ENCODE data around the gene IFNL3. TPM values are rescaled to one million over a fixed set of nuclear protein-coding genes. Genes with fewer than 3 reads are reported as not detected.

The IFNL3 gene
- total and polyA plus RNA-seq, 2 of the 13 experiments (the other 11 are each of a cell fraction or from before 2014, with no cell fraction given) = not detected

GRCh38 chr19:39276740-39277139 is 31.9 kb upstream of the IFNL3 start:
- no peak overlapping the region for H2AFZ ChIP-seq (ENCODE audit: low read length)
- POLR2A ChIA-PET = no interaction called here
- no peak for TF ChIP-seq STAT6 (CRISPR knock-in tag; IDR thresholded peaks at IDR 0.05; ENCODE audit: borderline replicate concordance)
- no peak for TF ChIP-seq SIX4 (CRISPR knock-in tag; IDR thresholded peaks at IDR 0.05)
- no peak for TF ChIP-seq BCL3 (CRISPR knock-in tag; IDR thresholded peaks at IDR 0.05)
- no peak for TF ChIP-seq MLXIP (CRISPR knock-in tag; IDR thresholded peaks at IDR 0.05; ENCODE audit: borderline replicate concordance)
- TF ChIP-seq TCF7L2 (IDR thresholded peaks at IDR 0.05; ENCODE audit: low read depth, low read length) = no peak
- no peak for TF ChIP-seq ZNF784 (CRISPR knock-in tag; IDR thresholded peaks at IDR 0.05; ENCODE audit: borderline replicate concordance)
- TF ChIP-seq ZHX2 (IDR thresholded peaks at IDR 0.05; ENCODE audit: low read depth) = no peak
- TF ChIP-seq ZHX2 (CRISPR knock-in tag; IDR thresholded peaks at IDR 0.05; ENCODE audit: borderline replicate concordance) = no peak
- TF ChIP-seq STAG1 (CRISPR knock-in tag; IDR thresholded peaks at IDR 0.05) = no peak
- no peak for TF ChIP-seq NFE2 (CRISPR knock-in tag; IDR thresholded peaks at IDR 0.05)
- no peak for TF ChIP-seq MATR3 (CRISPR knock-in tag; IDR thresholded peaks at IDR 0.05)

More at GRCh38 chr19:39276740-39277139, 31.9 kb upstream of the IFNL3 start:
- H3K9ac ChIP-seq (ENCODE audit: insufficient read depth, low read depth, low read length) = no peak overlapping the region
- no peaks in the 10 kb centered on the region for H4K20me1 ChIP-seq (ENCODE audit: insufficient read depth, low read length)
- in situ Hi-C loops (cut with HindIII; ENCODE audit: extremely low pct_ligation_motif_present, low pct_unique_long_range_greater_than_20kb) = no loop called here
- H3K4me2 ChIP-seq (ENCODE audit: low read depth, low read length) = no peak overlapping the region
- H3K79me2 ChIP-seq (ENCODE audit: insufficient read depth, low read length) = no peaks in the 10 kb centered on the region
- H3K27me3 ChIP-seq (ENCODE audit: control insufficient read depth in 1 of 2, insufficient read depth in 2 of 2, low read length in 2 of 2) = no peaks in the 10 kb centered on the region; a peak in 1 of 5 replicates
- 54% methylated on average over 5 of the region's 5 CpGs for whole genome bisulfite sequencing (ENCODE audit: low lambda C conversion rate)
- CTCF ChIA-PET (ENCODE audit: low intra/inter-chr PET ratio, low total read pairs) = no interaction called here
- no peak for FAIRE-seq
- H3K27ac ChIP-seq (ENCODE audit: extremely low read length, insufficient read depth, low read length) = no peak overlapping the region
- no peaks in the 10 kb centered on the region for H3K9me3 ChIP-seq (ENCODE audit: low read length)
- H3K4me3 ChIP-seq (replicated peaks in 1 of 3; ENCODE audit: insufficient read depth in 1 of 3, low read depth in 2 of 3, low read length in 3 of 3) = no peak overlapping the region
- intact Hi-C loops (cut with micrococcal nuclease; ENCODE audit: unreplicated experiment) = no loop called here
- no peak for DNase-seq (ENCODE audit: low spot score)
- H3K36me3 ChIP-seq (replicated peaks in 1 of 2; ENCODE audit: control insufficient read depth in 1 of 2, insufficient read depth in 2 of 2, low read length in 2 of 2) = no peaks in the 10 kb centered on the region
- peaks cover 6% of the 10 kb centered on the region for H3K4me1 ChIP-seq (ENCODE audit: insufficient read depth, low read length)
- no peak for ATAC-seq
- BruUV-seq (replicated peaks) = no TSS peak
